GM10266 (cell line): Measurements from ENCODE around the gene TENT5A.

ENCODE experiments used
- DNase-seq: peaks from one replicate; pipeline ENCODE4 v3.0.0; 2012; ENCODE audit errors: extremely low spot score
- TF ChIP-seq, protein P1 (sequence below): IDR thresholded peaks from 2 replicates; pipeline ENCODE4 v1.5.1; 2012; ENCODE audit warnings: mild to moderate bottlenecking, low read depth; ENCODE audit not compliant: control insufficient read depth, insufficient read depth; ENCODE audit errors: missing control alignments

The TENT5A gene

DNA sequence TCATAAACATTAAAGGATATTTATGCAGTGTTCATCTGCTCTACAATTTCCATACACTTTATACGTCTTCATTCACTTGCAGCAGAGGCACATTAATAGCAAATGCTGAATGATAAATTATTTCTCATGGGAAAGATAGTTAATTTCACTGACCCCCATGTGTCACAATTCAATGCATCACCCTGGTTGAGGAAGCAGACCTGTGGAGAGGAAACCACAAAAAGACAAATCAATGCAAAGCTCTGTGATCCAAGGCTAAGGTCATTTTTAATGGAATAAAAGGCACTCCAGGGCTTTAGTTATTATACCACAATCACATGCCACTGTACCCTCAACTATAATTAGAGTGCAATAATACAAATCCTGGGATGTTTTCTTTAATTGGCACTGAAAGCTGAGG lies 40.3 kb upstream of the TENT5A start:
- TF ChIP-seq, protein P1, sequence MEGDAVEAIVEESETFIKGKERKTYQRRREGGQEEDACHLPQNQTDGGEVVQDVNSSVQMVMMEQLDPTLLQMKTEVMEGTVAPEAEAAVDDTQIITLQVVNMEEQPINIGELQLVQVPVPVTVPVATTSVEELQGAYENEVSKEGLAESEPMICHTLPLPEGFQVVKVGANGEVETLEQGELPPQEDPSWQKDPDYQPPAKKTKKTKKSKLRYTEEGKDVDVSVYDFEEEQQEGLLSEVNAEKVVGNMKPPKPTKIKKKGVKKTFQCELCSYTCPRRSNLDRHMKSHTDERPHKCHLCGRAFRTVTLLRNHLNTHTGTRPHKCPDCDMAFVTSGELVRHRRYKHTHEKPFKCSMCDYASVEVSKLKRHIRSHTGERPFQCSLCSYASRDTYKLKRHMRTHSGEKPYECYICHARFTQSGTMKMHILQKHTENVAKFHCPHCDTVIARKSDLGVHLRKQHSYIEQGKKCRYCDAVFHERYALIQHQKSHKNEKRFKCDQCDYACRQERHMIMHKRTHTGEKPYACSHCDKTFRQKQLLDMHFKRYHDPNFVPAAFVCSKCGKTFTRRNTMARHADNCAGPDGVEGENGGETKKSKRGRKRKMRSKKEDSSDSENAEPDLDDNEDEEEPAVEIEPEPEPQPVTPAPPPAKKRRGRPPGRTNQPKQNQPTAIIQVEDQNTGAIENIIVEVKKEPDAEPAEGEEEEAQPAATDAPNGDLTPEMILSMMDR = no peak
- no peak for DNase-seq

DNA sequence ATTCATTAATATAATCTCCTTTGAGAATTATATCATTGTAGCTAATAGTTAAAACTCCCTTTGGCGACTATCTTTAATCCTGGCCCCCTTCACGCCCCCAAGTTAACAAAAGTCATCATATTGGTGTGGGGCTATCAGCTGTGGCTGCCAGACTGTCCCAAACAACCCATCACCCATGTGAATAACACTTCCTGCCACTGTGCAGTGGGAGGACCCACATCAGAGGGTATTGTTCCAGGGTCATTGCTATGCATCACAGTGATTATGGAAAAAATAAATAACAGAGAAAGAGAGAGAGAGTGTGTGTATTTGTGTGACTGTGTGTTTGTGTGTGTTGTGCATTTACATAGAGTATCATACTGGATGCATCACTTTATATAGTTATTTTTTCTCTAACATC lies 39.3 kb upstream of the TENT5A start:
- DNase-seq = no peak
- TF ChIP-seq, protein P1 = no peak

DNA sequence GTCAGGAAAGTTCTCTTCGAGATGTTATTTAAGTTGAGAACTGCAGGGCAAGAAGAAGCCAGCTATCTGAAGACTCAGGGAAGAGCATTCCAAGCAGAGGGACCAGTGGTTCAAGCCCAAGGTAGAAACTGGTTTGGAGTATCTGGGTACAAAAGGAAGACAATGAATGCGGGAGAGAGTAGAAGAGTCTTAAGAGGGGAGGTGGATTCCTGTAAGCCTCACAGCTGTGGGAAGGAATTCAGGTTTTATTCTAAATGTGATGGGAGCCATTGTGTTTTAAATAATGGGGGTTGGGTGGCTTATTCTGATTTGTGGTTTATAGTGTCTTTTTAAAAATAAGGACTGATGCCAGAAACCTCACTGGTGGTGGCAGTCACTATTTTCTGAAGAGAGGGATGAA lies 37.6 kb upstream of the TENT5A start:
- no peak for DNase-seq
- TF ChIP-seq, protein P1 = no peak

DNA sequence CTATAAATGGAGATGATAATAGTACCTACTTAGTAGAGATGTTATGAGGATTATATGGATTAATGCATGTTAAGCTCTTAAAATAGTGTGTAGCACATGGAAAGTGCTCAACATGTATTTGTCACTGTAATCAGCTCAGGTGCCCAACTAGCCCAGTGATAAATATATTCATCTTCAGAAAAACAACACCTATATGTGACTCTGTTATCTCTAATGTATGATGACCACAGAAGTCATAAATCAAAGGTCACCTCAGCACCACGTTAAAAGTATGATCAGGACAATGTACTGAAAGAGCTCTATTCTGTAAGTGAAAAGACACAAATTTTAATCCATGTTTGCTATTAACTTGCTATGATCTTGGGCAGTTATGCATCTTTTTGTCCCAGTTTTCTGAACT lies 36.8 kb upstream of the TENT5A start:
- no peak for DNase-seq
- TF ChIP-seq, protein P1 = no peak

DNA sequence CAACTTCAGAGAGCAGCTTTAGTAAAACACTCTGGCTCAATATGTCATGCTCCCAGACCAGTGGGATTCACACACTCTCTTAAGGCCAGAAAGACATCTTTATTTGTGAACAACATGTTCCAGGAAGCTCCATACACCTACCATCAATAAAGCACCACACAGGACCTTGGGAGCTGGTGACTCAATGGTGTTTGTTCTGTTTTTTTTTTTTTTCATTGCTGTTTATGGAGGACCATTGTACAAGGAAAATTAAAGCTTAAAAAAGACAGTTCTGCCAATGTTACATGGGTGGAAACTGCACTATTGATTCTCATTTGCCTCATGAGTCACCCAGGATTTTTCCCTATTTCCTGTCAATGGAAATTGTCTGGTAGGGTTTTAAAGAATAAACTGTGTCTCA lies 36.3 kb upstream of the TENT5A start:
- DNase-seq = no peak
- TF ChIP-seq, protein P1 = no peak

DNA sequence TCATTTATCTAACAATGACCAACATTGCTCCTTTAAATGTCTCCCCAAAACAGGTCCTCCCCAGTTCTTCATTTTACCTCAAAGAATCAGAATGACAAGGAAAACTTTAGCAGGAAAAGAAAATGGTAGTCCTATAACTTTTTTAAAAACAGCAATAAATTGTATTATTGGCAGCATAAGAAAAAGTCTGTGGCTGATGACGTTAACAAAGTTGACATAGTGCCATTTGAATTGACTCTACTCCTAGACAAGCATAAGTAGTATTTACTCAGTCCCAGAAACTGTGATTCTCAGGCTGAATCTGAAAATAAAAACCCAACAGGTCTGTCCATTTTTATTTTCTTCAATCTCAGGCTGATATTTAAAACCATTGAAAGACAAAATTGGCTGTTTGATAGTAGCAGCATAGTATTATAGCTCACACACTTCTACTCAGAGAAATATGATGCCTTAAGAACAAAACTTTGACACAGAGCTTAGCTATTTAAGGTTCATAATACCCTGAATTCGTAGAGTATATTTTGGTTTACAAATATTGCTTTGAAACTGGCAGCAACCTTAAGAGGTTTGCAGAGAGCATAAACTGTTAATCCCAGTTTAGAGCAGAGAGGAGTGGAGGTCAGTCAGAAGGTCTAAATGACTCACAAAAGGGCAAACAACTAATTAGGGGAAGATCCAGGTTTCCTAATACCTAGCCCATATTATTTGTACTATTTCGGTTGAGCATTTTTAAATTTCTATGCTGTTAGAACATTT lies 35.0 kb upstream of the TENT5A start:
- DNase-seq = no peak

DNA sequence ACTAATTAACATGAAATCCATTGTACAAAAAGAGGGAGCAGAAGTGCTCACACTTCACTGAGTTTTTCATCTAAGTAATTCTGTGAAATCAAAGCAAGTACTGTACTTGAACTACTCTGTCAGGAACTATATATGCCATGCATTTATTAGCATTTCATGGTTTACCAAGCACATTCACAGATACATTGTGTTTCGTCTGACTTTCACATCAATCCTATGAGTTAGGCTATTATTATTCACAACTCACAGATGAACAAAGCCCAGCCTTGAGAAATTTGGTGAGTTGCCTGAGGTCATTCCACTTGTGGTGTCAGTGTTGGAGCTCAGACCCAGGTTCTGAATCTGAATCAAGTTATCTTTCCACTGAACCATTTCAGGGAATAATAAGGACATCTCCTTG lies 33.7 kb upstream of the TENT5A start:
- TF ChIP-seq, protein P1 = no peak
- DNase-seq = no peak

More for the DNA sequence above, 35.0 kb upstream of the TENT5A start:
- TF ChIP-seq, protein P1 = no peak
